ENCODE data around the gene CTNND2. TPM values are rescaled to one million over a fixed set of nuclear protein-coding genes. Genes with fewer than 3 reads are reported as not detected.

Gene CTNND2
- total and polyA plus RNA-seq, 2 donors (not counting 1 experiment from before 2014, with no cell fraction given) = not detected

DNA sequence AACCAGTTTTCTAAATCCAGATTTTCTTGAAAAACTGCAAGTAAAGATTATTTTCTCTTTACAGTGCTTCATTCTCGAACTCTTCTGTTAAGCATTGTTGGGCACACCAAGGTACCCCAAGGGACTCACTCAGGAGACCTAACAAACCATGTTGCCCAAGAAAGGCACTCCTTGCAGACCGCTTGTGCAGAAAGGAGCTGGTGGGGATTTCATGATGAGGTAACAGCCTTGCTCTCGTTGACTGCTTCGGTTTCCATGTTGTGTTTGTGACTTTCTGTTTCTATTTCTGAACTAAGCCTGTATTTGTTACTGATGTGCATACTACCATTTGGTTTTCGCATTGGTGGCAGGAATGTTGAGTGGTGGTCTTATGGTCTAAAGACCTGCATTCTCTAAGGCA, 876.6 kb downstream of the CTNND2 start:
- Mint-ChIP-seq H3K27me3 (peaks cover 10% of the 10 kb centered on the region), H3K27ac (no peak overlapping the region), H3K4me3 (no peak overlapping the region), H3K9me3 (ENCODE audit: insufficient read depth) (peaks cover 3% of the 10 kb centered on the region), H3K4me1 (no peaks in the 10 kb centered on the region)
- peaks cover 3 to 11% (median 6%) of the 10 kb centered on the region in 3 donors for H3K9me3 ChIP-seq (ENCODE audit: control extremely low read depth in 1 of 3, control insufficient read depth in 2 of 3, insufficient read depth in 1 of 3, low read length in 2 of 3)
- H3K4me1 ChIP-seq (ENCODE audit: control insufficient read depth in 2 of 2, insufficient read depth in 2 of 2, low read length in 2 of 2) = no peaks in the 10 kb centered on the region
- no peaks in the 10 kb centered on the region for H4K20me1 ChIP-seq (ENCODE audit: control insufficient read depth, insufficient read depth, low read length, poor library complexity, severe bottlenecking)
- no peak for ATAC-seq (ENCODE audit: low read depth)
- TF ChIP-seq, protein P1, sequence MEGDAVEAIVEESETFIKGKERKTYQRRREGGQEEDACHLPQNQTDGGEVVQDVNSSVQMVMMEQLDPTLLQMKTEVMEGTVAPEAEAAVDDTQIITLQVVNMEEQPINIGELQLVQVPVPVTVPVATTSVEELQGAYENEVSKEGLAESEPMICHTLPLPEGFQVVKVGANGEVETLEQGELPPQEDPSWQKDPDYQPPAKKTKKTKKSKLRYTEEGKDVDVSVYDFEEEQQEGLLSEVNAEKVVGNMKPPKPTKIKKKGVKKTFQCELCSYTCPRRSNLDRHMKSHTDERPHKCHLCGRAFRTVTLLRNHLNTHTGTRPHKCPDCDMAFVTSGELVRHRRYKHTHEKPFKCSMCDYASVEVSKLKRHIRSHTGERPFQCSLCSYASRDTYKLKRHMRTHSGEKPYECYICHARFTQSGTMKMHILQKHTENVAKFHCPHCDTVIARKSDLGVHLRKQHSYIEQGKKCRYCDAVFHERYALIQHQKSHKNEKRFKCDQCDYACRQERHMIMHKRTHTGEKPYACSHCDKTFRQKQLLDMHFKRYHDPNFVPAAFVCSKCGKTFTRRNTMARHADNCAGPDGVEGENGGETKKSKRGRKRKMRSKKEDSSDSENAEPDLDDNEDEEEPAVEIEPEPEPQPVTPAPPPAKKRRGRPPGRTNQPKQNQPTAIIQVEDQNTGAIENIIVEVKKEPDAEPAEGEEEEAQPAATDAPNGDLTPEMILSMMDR (IDR thresholded peaks at IDR 0.05) = no peak
- TF ChIP-seq EZH2 (IDR thresholded peaks at IDR 0.05; ENCODE audit: borderline replicate concordance, insufficient read depth, low read depth, low read length, poor library complexity, severe bottlenecking) = no peak
- ChIA-PET POLR2A (no interaction called here), CTCF (no interaction called here)
- intact Hi-C loops (cut with micrococcal nuclease) = no loop called here
- H3K4me3 ChIP-seq (ENCODE audit: control extremely low read depth in 1 of 5, extremely low read depth in 1 of 5, insufficient read depth in 1 of 5, low read depth in 2 of 5, low read length in 4 of 5) = no peak overlapping the region
- H3K9ac ChIP-seq (ENCODE audit: low read length) = no peak overlapping the region
- no peak overlapping the region for H2AFZ ChIP-seq (ENCODE audit: insufficient read depth, low read depth, low read length, poor library complexity, severe bottlenecking)
- no peak for DNase-seq
- no peak overlapping the region for H3K27ac ChIP-seq (ENCODE audit: low read length in 2 of 2)
- H3K27me3 ChIP-seq (replicated peaks in 1 of 4; ENCODE audit: control extremely low read depth in 1 of 4, control insufficient read depth in 3 of 4, insufficient read depth in 4 of 4, low read length in 3 of 4) = peaks cover 0 to 2% (median 0%) of the 10 kb centered on the region in 4 experiments
- WGBS (ENCODE audit: insufficient coverage) = 43% methylated on average over 2 of the region's 5 CpGs
- H3K36me3 ChIP-seq (replicated peaks in 1 of 2; ENCODE audit: control extremely low read depth in 1 of 2, control insufficient read depth in 1 of 2, extremely low read depth in 1 of 2, insufficient read depth in 2 of 2, low read length in 1 of 2) = no peaks in the 10 kb centered on the region
- no peak overlapping the region for H3K4me2 ChIP-seq (replicated peaks; ENCODE audit: low read depth, low read length, poor library complexity, severe bottlenecking)
- H3K79me2 ChIP-seq (ENCODE audit: control insufficient read depth, insufficient read depth, low read length) = no peaks in the 10 kb centered on the region

DNA sequence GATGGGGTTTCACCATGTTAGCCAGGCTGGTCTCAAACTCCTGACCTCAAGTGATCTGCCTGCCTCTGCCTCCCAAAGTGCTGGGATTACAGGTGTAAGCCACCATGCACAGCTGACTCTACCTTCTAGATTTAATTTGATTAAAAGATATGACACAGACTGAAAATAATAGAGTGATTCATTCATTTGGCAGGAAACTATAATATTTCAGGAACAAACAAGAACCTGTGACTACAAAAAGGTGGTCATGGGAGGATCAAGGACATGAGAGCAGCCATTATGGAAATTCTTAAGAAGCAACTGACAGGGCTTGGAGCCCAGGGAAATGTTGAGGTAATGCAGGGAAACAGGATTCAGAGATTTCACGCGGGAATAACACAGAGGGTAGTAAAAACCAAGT, 877.7 kb downstream of the CTNND2 start:
- H3K4me3 Mint-ChIP-seq = no peak overlapping the region
- peaks cover 3 to 10% (median 6%) of the 10 kb centered on the region in 3 donors for H3K9me3 ChIP-seq (ENCODE audit: control extremely low read depth in 1 of 3, control insufficient read depth in 2 of 3, insufficient read depth in 1 of 3, low read length in 2 of 3)
- no peak overlapping the region for H3K9ac ChIP-seq (ENCODE audit: low read length)
- no peak overlapping the region for H3K27ac ChIP-seq (ENCODE audit: low read length in 2 of 2)
- TF ChIP-seq EZH2 (IDR thresholded peaks at IDR 0.05; ENCODE audit: borderline replicate concordance, insufficient read depth, low read depth, low read length, poor library complexity, severe bottlenecking) = no peak
- H3K4me1 Mint-ChIP-seq = no peaks in the 10 kb centered on the region
- POLR2A ChIA-PET = no interaction called here
- H3K4me2 ChIP-seq (replicated peaks; ENCODE audit: low read depth, low read length, poor library complexity, severe bottlenecking) = no peak overlapping the region
- H3K36me3 ChIP-seq (replicated peaks in 1 of 2; ENCODE audit: control extremely low read depth in 1 of 2, control insufficient read depth in 1 of 2, extremely low read depth in 1 of 2, insufficient read depth in 2 of 2, low read length in 1 of 2) = no peaks in the 10 kb centered on the region
- H4K20me1 ChIP-seq (ENCODE audit: control insufficient read depth, insufficient read depth, low read length, poor library complexity, severe bottlenecking) = no peaks in the 10 kb centered on the region
- H3K4me3 ChIP-seq (ENCODE audit: control extremely low read depth in 1 of 5, extremely low read depth in 1 of 5, insufficient read depth in 1 of 5, low read depth in 2 of 5, low read length in 4 of 5) = no peak overlapping the region
- no peaks in the 10 kb centered on the region for H3K27me3 ChIP-seq (replicated peaks in 1 of 4; ENCODE audit: control extremely low read depth in 1 of 4, control insufficient read depth in 3 of 4, insufficient read depth in 4 of 4, low read length in 3 of 4)
- CTCF ChIA-PET = no interaction called here
- no peak overlapping the region for H3K27ac Mint-ChIP-seq
- intact Hi-C loops (cut with micrococcal nuclease) = no loop called here
- H3K9me3 Mint-ChIP-seq (ENCODE audit: insufficient read depth) = peaks cover 3% of the 10 kb centered on the region
- no peak overlapping the region for H2AFZ ChIP-seq (ENCODE audit: insufficient read depth, low read depth, low read length, poor library complexity, severe bottlenecking)
- ATAC-seq (ENCODE audit: low read depth) (no peak), DNase-seq (no peak)
- H3K27me3 Mint-ChIP-seq = peaks cover 14% of the 10 kb centered on the region
- H3K4me1 ChIP-seq (ENCODE audit: control insufficient read depth in 2 of 2, insufficient read depth in 2 of 2, low read length in 2 of 2) = no peaks in the 10 kb centered on the region
- WGBS (ENCODE audit: insufficient coverage) = no CpG with 5 or more reads among the region's 2 CpGs
- no peaks in the 10 kb centered on the region for H3K79me2 ChIP-seq (ENCODE audit: control insufficient read depth, insufficient read depth, low read length)
